HG02970 (cell line): ENCODE measurements around the gene C1orf159.
"Not testable (repeated sequence)": the region's sequence is repeated elsewhere in the genome, so short reads cannot be mapped to it uniquely, and the experiment has no call there.

Experiments
- ATAC-seq: cut with Tn5 transposase; IDR thresholded peaks from one replicate; pipeline ENCODE4 v1.9.1; 2021; ENCODE audit warnings: mild to moderate bottlenecking, moderate library complexity, moderate number of reproducible peaks; ENCODE audit not compliant: unreplicated experiment, low FRiP score

C1orf159 gene

GRCh38 chr1:1069711-1070676, 45.9 kb downstream of the C1orf159 start:
- ATAC-seq, result peak; percentile 1

- peak; percentile 57 for ATAC-seq
These were observed 46.7 kb downstream of the C1orf159 start for GRCh38 chr1:1069056-1069710.

- ATAC-seq, result peak; percentile 10
These were observed 47.3 kb downstream of the C1orf159 start for GRCh38 chr1:1068517-1069055.

- no peak for ATAC-seq
These were observed 47.9 kb downstream of the C1orf159 start for GRCh38 chr1:1067860-1068516.

- no peak for ATAC-seq
These were observed 48.5 kb downstream of the C1orf159 start for GRCh38 chr1:1067284-1067859.

GRCh38 chr1:1066403-1067283, 49.2 kb downstream of the C1orf159 start:
- ATAC-seq, result no peak

- not testable (repeated sequence) for ATAC-seq
These were observed 50.0 kb downstream of the C1orf159 start for GRCh38 chr1:1065940-1066304.

- ATAC-seq, result no peak
These were observed 50.5 kb downstream of the C1orf159 start for GRCh38 chr1:1065265-1065939.

- peak; percentile 41 for ATAC-seq
These were observed 51.7 kb downstream of the C1orf159 start for GRCh38 chr1:1063945-1064831.

- ATAC-seq, result no peak
These were observed 52.5 kb downstream of the C1orf159 start for GRCh38 chr1:1063261-1063944.

- no peak for ATAC-seq
These were observed 53.3 kb downstream of the C1orf159 start for GRCh38 chr1:1062348-1063163.

GRCh38 chr1:1061682-1062345, 54.1 kb downstream of the C1orf159 start:
- no peak for ATAC-seq

- no peak for ATAC-seq
These were observed 55.4 kb downstream of the C1orf159 start for GRCh38 chr1:1060281-1061000.

GRCh38 chr1:1059494-1060280, 56.2 kb downstream of the C1orf159 start:
- ATAC-seq, result peak; percentile 59
